ENCODE results near the gene PSTPIP2. TPM values are rescaled to one million over a fixed set of nuclear protein-coding genes. Genes with fewer than 3 reads are reported as not detected.

PSTPIP2 gene
- total RNA-seq, 1 donor from 2014 or later, result 4.5 TPM

- Mint-ChIP-seq H3K27ac (ENCODE audit: unreplicated experiment) (no peak overlapping the region), H3K36me3 (ENCODE audit: unreplicated experiment) (no peaks in the 10 kb centered on the region), H3K4me3 (ENCODE audit: unreplicated experiment) (no peak overlapping the region), H3K4me1 (ENCODE audit: unreplicated experiment) (peaks cover 11% of the 10 kb centered on the region), H3K27me3 (ENCODE audit: unreplicated experiment) (peaks cover 6% of the 10 kb centered on the region), H3K9me3 (ENCODE audit: unreplicated experiment) (peaks cover 7% of the 10 kb centered on the region)
- no peak for DNase-seq (ENCODE audit: extremely low spot score, unreplicated experiment)
- no peak for TF ChIP-seq CTCF (IDR thresholded peaks at IDR 0.05)
Observed at GRCh38 chr18:46031741-46032140, 40.3 kb downstream of the PSTPIP2 start.

- DNase-seq (ENCODE audit: extremely low spot score, unreplicated experiment), result no peak
- H3K9me3 Mint-ChIP-seq (ENCODE audit: unreplicated experiment), result peaks cover 7% of the 10 kb centered on the region
- H3K36me3 Mint-ChIP-seq (ENCODE audit: unreplicated experiment), result no peaks in the 10 kb centered on the region
- peaks cover 8% of the 10 kb centered on the region for H3K4me1 Mint-ChIP-seq (ENCODE audit: unreplicated experiment)
- H3K4me3 Mint-ChIP-seq (ENCODE audit: unreplicated experiment), result peak overlapping the region; percentile 83
- H3K27me3 Mint-ChIP-seq (ENCODE audit: unreplicated experiment), result peaks cover 6% of the 10 kb centered on the region
- peak overlapping the region; percentile 74 for H3K27ac Mint-ChIP-seq (ENCODE audit: unreplicated experiment)
- TF ChIP-seq CTCF (IDR thresholded peaks at IDR 0.05), result no peak
Observed at GRCh38 chr18:46028536-46028891, 43.5 kb downstream of the PSTPIP2 start.

GRCh38 chr18:46019936-46020335 lies 52.1 kb downstream of the PSTPIP2 start:
- Mint-ChIP-seq H3K36me3 (ENCODE audit: unreplicated experiment) (no peaks in the 10 kb centered on the region), H3K27me3 (ENCODE audit: unreplicated experiment) (no peaks in the 10 kb centered on the region), H3K9me3 (ENCODE audit: unreplicated experiment) (no peaks in the 10 kb centered on the region), H3K4me1 (ENCODE audit: unreplicated experiment) (no peaks in the 10 kb centered on the region), H3K27ac (ENCODE audit: unreplicated experiment) (no peak overlapping the region), H3K4me3 (ENCODE audit: unreplicated experiment) (no peak overlapping the region)
- no peak for DNase-seq (ENCODE audit: extremely low spot score, unreplicated experiment)
- TF ChIP-seq CTCF (IDR thresholded peaks at IDR 0.05), result no peak

GRCh38 chr18:46013484-46014189 lies 58.4 kb downstream of the PSTPIP2 start:
- H3K9me3 Mint-ChIP-seq (ENCODE audit: unreplicated experiment), result no peaks in the 10 kb centered on the region
- H3K4me3 Mint-ChIP-seq (ENCODE audit: unreplicated experiment), result no peak overlapping the region
- no peak overlapping the region for H3K27ac Mint-ChIP-seq (ENCODE audit: unreplicated experiment)
- H3K36me3 Mint-ChIP-seq (ENCODE audit: unreplicated experiment), result peaks cover 2% of the 10 kb centered on the region
- no peaks in the 10 kb centered on the region for H3K27me3 Mint-ChIP-seq (ENCODE audit: unreplicated experiment)
- TF ChIP-seq CTCF (IDR thresholded peaks at IDR 0.05), result no peak
- no peak for DNase-seq (ENCODE audit: extremely low spot score, unreplicated experiment)
- peaks cover 1% of the 10 kb centered on the region for H3K4me1 Mint-ChIP-seq (ENCODE audit: unreplicated experiment)

GRCh38 chr18:46010676-46011075 lies 61.4 kb downstream of the PSTPIP2 start:
- peaks cover 2% of the 10 kb centered on the region for H3K36me3 Mint-ChIP-seq (ENCODE audit: unreplicated experiment)
- H3K27me3 Mint-ChIP-seq (ENCODE audit: unreplicated experiment), result no peaks in the 10 kb centered on the region
- no peak for DNase-seq (ENCODE audit: extremely low spot score, unreplicated experiment)
- H3K27ac Mint-ChIP-seq (ENCODE audit: unreplicated experiment), result no peak overlapping the region
- H3K4me3 Mint-ChIP-seq (ENCODE audit: unreplicated experiment), result no peak overlapping the region
- no peaks in the 10 kb centered on the region for H3K9me3 Mint-ChIP-seq (ENCODE audit: unreplicated experiment)
- no peak for TF ChIP-seq CTCF (IDR thresholded peaks at IDR 0.05)
- H3K4me1 Mint-ChIP-seq (ENCODE audit: unreplicated experiment), result peaks cover 1% of the 10 kb centered on the region

Data from osteocyte (in vitro differentiated cells).